Erythroblast (primary cell): ENCODE measurements around the gene UBA1.

ENCODE experiments used
- GATA1 ChIP-seq: IDR thresholded peaks from 2 replicates; pipeline ENCODE4 v1.6.1; 2011; ENCODE audit warnings: low read depth, mild to moderate bottlenecking, control low read depth, low read length, moderate library complexity
- POLR2A ChIP-seq: IDR thresholded peaks from 2 replicates; pipeline ENCODE4 v1.6.1; 2011; ENCODE audit warnings: mild to moderate bottlenecking, low read length

- TF ChIP-seq POLR2A (no peak), GATA1 (no peak)
These were observed 14.3 kb upstream of the UBA1 start for GRCh38 chrX:47179221-47179927.
